ENCODE data around the gene CPZ. TPM values are rescaled to one million over a fixed set of nuclear protein-coding genes. Genes with fewer than 3 reads are reported as not detected.
"Not testable (repeated sequence)": the region's sequence is repeated elsewhere in the genome, so short reads cannot be mapped to it uniquely, and the experiment has no call there.

The CPZ gene
- polyA plus RNA-seq, 4 donors: 19.9 to 33.1 (median 20.1) TPM

DNA sequence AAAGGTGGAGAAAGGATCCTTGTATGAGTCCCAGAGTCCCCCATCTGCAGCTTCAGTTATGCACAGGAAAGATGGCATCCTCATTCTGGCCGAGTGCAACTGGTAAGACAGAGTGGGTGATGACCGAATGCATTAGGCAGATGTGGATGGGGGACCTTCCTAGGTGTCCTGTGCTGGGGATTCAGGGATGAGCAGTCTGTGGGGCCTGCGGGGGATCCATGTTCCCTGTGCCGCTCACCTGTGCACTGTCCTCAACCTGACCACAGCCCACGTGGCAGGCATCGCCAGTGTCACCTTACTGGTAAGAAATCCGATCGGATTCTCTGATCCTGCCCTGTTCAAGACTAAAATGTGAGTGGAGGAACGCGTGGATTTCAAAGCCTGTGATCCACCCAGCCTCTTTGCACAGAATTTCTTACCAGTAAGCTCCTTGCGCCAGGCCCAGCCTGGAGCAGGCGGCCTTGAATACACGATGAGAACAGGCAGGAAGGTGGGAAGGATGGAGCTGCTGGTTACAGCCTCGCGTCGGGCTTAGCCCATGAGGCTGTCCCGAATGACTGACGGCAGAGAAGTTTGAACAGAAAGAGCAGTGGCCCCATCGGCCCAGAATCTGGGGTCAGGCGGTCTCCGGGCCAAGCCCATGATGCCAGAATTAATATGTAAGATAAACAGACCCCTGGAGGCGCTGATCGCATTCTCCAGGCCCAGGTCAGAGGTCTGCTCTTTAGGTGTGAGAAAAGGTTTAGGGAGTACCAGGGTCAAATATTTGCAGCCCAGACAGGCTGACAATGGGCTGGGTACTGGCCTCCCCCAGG is 56.5 kb downstream of the CPZ start:
- no peak for DNase-seq (ENCODE audit: low read depth in 4 of 4, low spot score in 3 of 4)

DNA sequence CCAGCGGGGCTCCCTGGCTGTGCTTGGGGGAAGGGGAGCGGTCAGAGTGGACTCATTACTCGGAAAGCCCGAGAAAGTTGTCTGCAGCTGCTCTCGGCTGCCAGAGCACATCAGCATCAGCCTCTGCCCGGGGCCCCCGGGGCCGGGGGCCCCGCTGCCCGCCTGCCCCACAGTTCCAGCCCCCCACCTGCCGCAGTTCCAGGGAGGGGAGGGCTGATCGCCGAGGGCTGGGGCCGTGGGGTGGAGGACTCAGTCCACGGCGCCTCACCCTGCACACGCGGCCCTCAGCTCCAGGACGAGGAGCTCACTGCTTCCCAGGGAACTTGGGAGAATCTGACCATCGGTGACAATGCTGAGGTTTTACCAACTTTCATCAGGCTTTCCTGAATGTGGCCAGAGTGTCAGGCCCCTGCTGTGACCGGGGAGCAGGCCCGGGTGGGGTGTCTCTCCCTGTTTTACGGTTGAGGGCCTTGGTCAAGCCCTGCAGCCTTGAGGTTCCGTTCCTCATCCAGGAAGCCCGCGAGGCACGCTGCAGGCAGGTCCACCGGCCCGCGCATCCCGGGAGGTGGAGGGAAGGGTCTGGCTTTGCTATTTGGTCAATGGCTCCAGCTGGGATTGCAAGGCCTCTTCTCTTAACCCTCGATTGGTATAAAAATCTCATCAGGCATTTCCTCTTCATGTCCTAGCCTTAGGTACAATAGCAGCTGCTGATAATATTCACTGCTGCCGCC is 57.2 kb downstream of the CPZ start:
- no peak for DNase-seq (ENCODE audit: low read depth in 4 of 4, low spot score in 3 of 4)

DNA sequence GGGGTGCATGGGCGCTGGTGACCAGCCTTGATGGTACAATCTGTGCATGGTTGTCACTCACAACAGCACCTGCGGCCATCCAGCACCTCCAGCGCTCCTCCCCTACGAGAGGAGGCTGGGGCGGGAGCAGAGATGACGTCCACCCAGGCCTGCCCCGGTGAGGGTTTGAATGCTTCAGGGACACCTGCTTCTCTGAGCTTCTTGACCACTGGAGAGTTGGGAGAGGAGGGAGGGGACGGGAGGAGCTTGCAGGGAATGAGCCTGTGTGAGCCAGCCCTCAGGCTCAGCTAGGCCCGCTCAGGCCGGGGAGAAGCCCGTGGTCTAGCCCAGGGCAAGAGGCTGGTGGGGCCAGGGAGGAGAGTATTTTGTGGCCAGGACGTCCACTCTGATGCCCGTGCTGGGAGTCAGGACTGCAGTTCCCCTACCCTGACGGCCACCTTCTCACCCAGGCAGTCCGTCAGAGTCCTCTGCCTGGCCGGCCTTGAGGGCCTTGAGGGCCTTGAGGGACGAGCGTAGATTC is 59.2 kb downstream of the CPZ start:
- DNase-seq (ENCODE audit: low read depth in 4 of 4, low spot score in 3 of 4): no peak

GRCh38 chr4:8652181-8653078 is 59.9 kb downstream of the CPZ start:
- no peak for DNase-seq (ENCODE audit: low read depth in 4 of 4, low spot score in 3 of 4)

DNA sequence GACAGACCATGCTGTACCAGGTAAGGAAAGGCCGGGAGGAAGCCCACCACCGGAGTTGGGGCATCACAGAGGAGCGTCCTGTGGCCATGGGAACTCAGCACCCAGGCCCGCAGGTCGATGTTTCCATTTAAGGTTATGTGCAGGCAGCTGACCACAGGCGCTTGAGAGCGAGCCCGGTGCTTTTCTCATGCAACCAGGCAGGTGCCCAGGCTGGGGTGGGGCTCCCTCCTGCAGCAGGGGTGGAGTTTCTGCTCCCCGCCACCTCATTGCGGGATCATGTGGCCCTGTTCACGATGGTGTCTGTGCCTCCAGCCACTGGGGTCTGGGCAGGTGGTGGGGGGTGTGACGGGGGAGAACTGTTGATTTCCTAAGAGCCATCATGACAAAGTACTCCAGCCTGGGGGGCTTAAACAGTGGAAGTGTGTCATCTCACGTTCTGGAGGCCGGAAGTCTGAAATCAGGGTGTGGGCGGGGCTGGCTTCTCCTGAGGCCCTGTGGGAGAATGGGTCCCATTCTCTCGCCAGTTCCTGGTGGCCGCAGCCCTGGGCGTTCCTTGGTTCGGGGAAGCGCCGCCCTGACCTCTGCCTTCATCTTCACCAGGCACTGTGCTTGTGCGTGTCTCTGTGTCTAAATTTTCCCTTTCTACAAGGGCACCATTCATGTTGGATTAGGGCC is 60.9 kb downstream of the CPZ start:
- no peak for DNase-seq (ENCODE audit: low read depth in 4 of 4, low spot score in 3 of 4)

DNA sequence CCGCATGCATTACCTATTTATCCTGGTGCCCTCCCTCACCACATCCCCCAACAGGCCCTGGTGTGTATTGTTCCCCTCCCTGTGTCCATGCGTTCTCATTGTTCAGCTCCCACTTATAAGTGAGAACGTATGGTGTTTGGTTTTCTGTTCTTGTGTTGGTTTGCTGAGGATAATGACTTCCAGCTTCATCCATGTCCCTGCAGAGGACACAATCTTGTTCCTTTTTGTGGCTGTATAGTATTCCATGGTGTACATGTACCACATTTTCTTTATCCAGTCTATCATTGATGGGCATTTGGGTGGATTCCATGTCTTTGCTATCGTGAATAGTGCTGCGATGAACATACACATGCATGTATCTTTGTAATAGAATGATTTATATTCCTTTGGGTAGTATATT is 61.6 kb downstream of the CPZ start:
- not testable (repeated sequence) for DNase-seq (ENCODE audit: low read depth in 4 of 4, low spot score in 3 of 4)

- no peak for DNase-seq (ENCODE audit: low read depth in 4 of 4, low spot score in 3 of 4)
Observed at GRCh38 chr4:8655411-8656184, 63.0 kb downstream of the CPZ start.

- no peak for DNase-seq (ENCODE audit: low read depth in 4 of 4, low spot score in 3 of 4)
Observed at GRCh38 chr4:8656185-8656517, 63.6 kb downstream of the CPZ start.

GRCh38 chr4:8656711-8657380 is 64.3 kb downstream of the CPZ start:
- no peak for DNase-seq (ENCODE audit: low read depth in 4 of 4, low spot score in 3 of 4)

GRCh38 chr4:8657381-8658088 is 65.0 kb downstream of the CPZ start:
- DNase-seq (ENCODE audit: low read depth in 4 of 4, low spot score in 3 of 4): no peak

GRCh38 chr4:8662776-8663175 is 70.2 kb downstream of the CPZ start:
- DNase-seq (ENCODE audit: low read depth in 4 of 4, low spot score in 3 of 4): no peak

GRCh38 chr4:8664031-8664805 is 71.7 kb downstream of the CPZ start:
- no peak for DNase-seq (ENCODE audit: low read depth in 4 of 4, low spot score in 3 of 4)

- no peak for DNase-seq (ENCODE audit: low read depth in 4 of 4, low spot score in 3 of 4)
Observed at GRCh38 chr4:8664976-8665375, 72.4 kb downstream of the CPZ start.

DNA sequence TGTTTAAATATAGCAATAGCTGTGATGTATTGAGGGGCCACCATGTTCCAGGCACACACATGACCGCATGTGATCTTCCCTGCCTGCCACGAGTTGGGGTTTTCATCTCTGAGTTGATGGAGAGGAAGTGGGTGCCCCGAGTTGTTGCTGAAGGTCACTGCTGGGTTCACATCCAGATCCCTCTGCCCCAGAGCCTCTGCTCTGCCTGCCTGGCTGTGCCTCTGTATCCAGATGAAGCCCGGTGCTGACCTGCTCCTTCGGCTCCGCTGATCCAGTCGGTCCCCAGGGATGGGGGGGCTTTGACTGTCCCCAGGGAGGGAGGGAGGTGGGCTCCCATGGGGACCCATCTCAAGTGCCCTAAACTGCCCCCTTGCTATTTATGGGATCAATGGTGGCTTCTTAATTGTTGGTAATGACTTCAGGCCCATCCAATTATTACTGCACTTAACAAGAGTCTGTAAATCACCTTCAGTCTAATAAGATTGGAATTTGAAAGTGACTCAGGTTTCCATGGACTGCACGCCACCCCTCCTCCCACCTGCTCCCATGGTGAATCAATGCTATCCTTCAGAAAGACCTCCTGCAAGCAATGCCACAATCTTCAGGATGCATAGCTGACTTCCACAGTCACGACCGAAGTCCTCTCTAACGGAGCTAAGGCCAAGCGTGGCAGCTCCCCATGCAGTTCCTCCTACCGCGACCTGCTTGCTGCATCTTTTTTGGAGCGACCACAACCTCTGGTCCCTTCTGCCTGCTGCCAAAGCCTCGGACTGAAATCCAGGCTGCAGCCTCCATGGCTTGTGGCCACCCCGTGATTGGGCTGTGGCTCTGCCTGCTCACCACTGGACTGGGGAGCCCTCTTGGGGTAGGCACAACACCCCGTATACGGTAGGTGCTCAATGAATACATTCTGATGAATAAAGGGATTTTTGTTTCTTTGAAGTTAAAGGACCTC is 73.1 kb downstream of the CPZ start:
- DNase-seq (ENCODE audit: low read depth in 4 of 4, low spot score in 3 of 4): no peak

- DNase-seq (ENCODE audit: low read depth in 4 of 4, low spot score in 3 of 4): no peak
Observed at GRCh38 chr4:8666581-8666980, 74.0 kb downstream of the CPZ start.

All from right renal pelvis (tissue), 4 donors.